HG03571 (cell line): ENCODE results near the gene TNIP1.

Experiments
- ATAC-seq: cut with Tn5 transposase; IDR thresholded peaks from one replicate; pipeline ENCODE4 v1.9.1; 2021; ENCODE audit not compliant: unreplicated experiment

TNIP1 gene

DNA sequence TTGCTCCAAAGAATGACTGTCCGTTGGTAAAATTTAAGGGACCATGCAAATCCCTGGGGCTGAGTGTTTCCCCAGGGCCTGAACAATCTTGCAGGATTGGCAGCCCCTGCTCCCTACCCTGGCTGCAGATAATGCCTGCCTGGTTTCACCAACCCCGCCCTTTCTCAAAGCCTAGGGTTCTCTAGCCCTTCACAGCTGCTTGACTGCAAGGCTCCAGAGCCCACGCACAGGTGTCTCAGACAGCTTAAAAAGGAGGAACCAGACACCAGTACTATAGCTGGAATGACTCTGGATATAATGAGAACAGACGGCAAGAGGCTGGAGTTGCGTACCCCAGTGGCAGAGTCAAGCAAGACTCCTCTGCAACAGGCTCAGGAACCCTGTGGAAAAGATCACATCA, 25.2 kb upstream of the TNIP1 start:
- ATAC-seq: no peak

DNA sequence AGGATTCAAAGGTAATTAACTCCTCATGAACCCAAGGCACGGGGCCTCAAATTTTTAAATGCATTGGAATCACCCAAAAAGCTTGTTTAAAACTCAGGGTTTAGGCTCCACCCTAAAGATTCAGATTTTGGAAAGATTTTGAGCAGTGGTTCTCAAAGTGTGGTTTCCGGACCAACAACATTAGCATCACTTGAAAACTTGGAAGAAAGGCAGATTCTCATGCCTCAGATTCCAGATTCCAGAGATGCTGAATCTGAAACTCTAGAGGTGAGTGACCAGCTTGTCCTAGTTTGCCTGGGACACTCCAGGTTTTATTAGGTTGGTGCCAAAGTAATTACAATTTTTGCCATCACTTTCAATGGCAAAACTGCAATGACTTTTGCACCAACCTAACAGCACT, 24.7 kb upstream of the TNIP1 start:
- no peak for ATAC-seq

- ATAC-seq: no peak
Measured at GRCh38 chr5:151104795-151105194, 24.0 kb upstream of the TNIP1 start.

DNA sequence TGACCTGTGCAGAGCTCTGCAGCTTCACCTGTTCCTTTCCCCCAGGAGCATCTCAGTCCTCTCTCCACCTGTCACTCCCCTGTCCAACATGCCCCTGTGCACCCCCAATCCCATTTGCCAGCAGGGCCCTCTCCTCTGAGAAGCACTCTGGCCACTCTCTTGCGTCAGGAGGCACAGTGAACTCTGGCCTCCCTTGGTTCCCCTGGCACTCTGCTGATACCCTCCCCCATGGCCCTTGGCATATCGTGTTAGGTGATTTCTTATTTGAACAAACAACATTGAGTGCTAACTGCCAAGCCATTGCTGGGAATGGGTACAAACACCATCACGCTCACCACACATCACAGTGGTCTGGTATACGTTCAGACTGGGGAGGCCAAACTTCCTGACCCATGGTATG, 20.9 kb upstream of the TNIP1 start:
- ATAC-seq: no peak

GRCh38 chr5:151101151-151101550, 20.3 kb upstream of the TNIP1 start:
- no peak for ATAC-seq

GRCh38 chr5:151100681-151101080, 19.8 kb upstream of the TNIP1 start:
- no peak for ATAC-seq

GRCh38 chr5:151098768-151099121, 17.9 kb upstream of the TNIP1 start:
- no peak for ATAC-seq

GRCh38 chr5:151097820-151098767, 17.3 kb upstream of the TNIP1 start:
- ATAC-seq: peak; percentile 38

- no peak for ATAC-seq
Measured at GRCh38 chr5:151097061-151097460, 16.2 kb upstream of the TNIP1 start.

DNA sequence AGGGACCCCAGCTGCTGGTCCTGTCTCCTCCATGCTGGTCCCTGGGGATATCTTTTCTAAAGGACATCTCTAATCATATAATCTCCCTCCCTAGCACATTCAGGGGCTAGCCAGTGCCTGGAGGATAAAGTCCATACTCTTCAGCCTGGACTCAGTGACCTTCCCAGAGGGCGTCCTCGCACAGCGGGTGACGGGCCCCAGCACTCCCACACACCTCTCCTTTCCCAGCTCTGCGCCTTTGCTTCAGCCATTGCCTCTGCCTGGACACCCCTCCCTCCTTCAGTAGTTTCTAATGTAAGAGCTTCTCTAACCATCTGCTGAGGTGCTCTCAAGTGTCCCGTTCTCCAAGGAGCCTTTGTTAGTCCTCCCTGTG, 15.2 kb upstream of the TNIP1 start:
- no peak for ATAC-seq

- ATAC-seq: no peak
Measured at GRCh38 chr5:151095341-151096000, 14.6 kb upstream of the TNIP1 start.

GRCh38 chr5:151094852-151095245, 14.0 kb upstream of the TNIP1 start:
- no peak for ATAC-seq

DNA sequence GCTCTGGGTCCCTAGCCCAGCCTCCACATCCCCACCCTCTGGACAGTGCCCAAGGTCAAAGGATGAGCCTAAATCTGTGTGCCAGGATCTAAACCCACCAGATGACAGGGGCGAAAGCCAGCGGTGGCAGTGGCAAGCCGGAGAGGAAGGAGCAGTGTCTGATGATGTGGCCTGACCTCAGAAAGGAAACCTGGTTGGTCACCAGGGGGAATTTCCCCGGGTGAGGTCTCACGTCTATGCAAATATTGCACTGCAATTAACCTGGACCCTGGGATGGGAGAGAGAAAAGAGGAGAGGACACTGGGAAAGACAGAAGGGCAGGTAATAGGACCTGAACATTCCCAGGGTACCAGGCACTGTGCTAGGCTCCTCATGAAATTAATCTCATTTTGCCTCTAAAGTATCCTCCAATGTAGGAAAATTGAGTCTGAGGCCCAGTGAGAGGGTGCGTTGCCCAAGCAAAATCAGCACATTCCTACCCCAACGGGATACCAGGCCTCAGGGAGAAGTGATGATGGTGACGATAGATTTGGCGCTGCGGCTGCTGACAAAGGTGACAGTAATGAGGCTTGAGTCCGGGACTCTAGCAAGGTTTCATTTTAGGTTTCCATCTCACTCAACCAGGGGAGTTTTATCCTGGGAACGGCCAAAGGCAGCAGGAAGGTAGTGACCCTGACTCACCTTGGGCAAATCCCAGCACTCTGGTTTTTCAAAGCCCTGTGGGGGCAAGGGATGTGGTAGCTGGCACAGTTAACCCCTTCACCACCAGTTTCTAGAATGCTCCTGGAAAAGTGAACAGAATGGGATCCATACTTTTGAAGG, 13.4 kb upstream of the TNIP1 start:
- peak; percentile 68 for ATAC-seq

- peak; percentile 13 for ATAC-seq
Measured at GRCh38 chr5:151093476-151093889, 12.6 kb upstream of the TNIP1 start.

- ATAC-seq: no peak
Measured at GRCh38 chr5:151092762-151093161, 11.9 kb upstream of the TNIP1 start.

DNA sequence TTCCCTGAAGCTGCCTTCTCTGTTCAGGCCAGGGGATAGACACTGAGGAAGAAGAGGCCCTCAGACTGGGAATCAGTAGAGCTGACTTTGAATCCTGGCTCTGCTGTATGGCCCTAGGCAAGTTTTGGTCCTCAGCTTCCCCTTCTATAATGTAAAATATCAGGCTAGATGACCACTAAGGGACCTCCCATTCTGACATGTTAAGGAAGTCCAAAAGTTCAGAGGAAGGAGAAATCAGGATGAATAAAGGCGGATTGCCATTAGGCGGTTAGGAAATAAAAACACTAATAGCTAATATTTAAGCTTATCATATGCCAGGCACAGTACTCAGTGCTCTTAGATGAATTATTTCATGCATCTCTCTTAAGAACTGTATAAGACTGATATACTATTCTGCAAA, 8.9 kb upstream of the TNIP1 start:
- ATAC-seq: no peak

GRCh38 chr5:151088986-151089385, 8.2 kb upstream of the TNIP1 start:
- ATAC-seq: no peak

DNA sequence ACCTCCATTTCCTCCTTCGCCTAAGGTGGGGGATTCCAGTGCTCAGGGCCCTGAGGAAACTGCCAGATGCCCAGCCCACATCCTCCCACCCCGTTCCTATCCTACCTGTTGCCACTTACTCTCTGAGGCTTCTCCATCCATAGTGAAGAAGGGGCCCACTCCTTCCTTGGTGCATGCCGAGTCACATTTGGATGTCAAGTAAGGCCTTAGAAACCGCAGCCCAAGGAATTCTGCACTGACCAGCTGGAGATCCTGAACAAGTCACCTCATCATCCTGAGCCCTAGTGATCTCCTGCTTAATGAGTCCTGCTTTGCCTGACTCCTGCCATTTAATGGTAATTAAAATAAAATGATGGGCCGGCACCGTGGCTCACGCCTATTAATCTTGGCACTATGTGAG, 6.7 kb upstream of the TNIP1 start:
- ATAC-seq: no peak

DNA sequence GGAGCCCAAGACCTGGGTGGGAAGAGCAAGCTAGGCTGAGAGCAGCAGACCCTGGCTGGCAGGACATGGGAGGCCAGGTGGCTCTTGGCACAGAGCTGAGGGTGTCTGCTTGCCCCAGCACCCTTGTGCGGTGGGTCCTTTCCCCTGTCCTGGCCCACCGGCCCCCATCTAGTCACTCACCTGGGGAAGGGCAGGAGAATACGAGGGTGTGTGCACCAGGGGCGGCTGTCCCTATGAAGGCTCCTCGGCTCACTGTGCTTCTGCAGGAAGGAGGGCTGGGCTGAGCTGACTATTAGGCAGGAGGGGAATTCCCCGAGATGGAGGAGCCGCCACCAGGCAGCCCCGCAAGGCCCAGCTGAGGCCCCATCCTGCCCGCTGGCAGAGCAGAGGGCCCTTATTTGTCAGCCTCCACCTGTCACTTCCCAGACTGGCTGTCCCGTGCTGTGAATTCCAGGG, 6.1 kb upstream of the TNIP1 start:
- peak; percentile 74 for ATAC-seq

- no peak for ATAC-seq
Measured at GRCh38 chr5:151086192-151086869, 5.5 kb upstream of the TNIP1 start.

GRCh38 chr5:151085517-151086041, 4.7 kb upstream of the TNIP1 start:
- no peak for ATAC-seq
